ENCODE measurements around the gene CAPN14. TPM values are rescaled to one million over a fixed set of nuclear protein-coding genes. Genes with fewer than 3 reads are reported as not detected.

CAPN14 gene
- total and polyA plus RNA-seq, 8 donors: 0.20 to 0.38 (median 0.25) TPM

DNA sequence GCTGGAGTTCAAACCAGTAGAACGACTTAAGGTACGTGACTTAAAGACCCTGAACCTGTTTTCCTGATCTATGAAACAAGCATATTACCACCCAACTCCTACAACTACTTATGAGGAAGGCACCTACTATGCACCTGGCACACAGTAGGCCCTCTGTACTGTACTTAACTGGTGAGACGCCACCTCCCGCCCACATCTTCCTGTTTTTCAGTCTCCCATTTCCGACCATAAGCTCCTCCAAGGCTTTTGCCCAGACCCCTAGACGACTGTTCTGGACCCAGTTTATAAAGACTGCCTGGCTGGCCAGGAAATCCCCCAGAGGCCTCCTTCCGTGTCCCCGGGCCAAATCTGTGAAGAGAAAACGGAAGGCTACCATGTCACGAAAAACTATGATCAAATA lies 80.6 kb downstream of the CAPN14 start:
- no peak for TF ChIP-seq CTCF (IDR thresholded peaks at IDR 0.05)
- peaks cover 34 to 63% of the 10 kb centered on the region in 2 donors for H3K27me3 ChIP-seq

GRCh38 chr2:31136000-31136399 lies 81.3 kb downstream of the CAPN14 start:
- Histone ChIP-seq H3K27me3 (peaks cover 34 to 63% of the 10 kb centered on the region in 2 donors), H3K9me3 (no peaks in the 10 kb centered on the region), H3K27ac (no peak overlapping the region), H3K4me3 (no peak overlapping the region), H3K4me1 (peaks cover 7 to 21% of the 10 kb centered on the region in 2 donors), H3K36me3 (no peaks in the 10 kb centered on the region)
- no peak for ATAC-seq
- no peak for DNase-seq
- no peak for TF ChIP-seq CTCF (IDR thresholded peaks at IDR 0.05)
- intact Hi-C loops (cut with DNase I): no loop called here

More for the DNA sequence above, 80.6 kb downstream of the CAPN14 start:
- Histone ChIP-seq H3K27ac (no peak overlapping the region), H3K4me1 (peaks cover 7 to 21% of the 10 kb centered on the region in 2 donors), H3K9me3 (no peaks in the 10 kb centered on the region), H3K36me3 (no peaks in the 10 kb centered on the region), H3K4me3 (peak overlapping the region in 1 of 2 donors; percentile 46)
- no peak for DNase-seq
- ATAC-seq: no peak
- intact Hi-C loops (cut with DNase I): no loop called here

GRCh38 chr2:31134480-31134879 lies 82.8 kb downstream of the CAPN14 start:
- H3K27ac ChIP-seq: no peak overlapping the region
- ATAC-seq: no peak
- no peak for TF ChIP-seq CTCF (IDR thresholded peaks at IDR 0.05)
- peaks cover 34 to 57% of the 10 kb centered on the region in 2 donors for H3K27me3 ChIP-seq
- no peaks in the 10 kb centered on the region for H3K9me3 ChIP-seq
- H3K4me1 ChIP-seq: peaks cover 7 to 21% of the 10 kb centered on the region in 2 donors
- DNase-seq: no peak
- H3K4me3 ChIP-seq: no peak overlapping the region
- H3K36me3 ChIP-seq: no peaks in the 10 kb centered on the region
- intact Hi-C loops (cut with DNase I): no loop called here

- ATAC-seq: no peak
- no peak for TF ChIP-seq CTCF (IDR thresholded peaks at IDR 0.05)
- intact Hi-C loops (cut with DNase I): no loop called here
- Histone ChIP-seq H3K4me3 (no peak overlapping the region), H3K36me3 (no peaks in the 10 kb centered on the region), H3K4me1 (peaks cover 3 to 12% of the 10 kb centered on the region in 2 donors), H3K9me3 (no peaks in the 10 kb centered on the region), H3K27ac (no peak overlapping the region), H3K27me3 (peaks cover 24 to 40% of the 10 kb centered on the region in 2 donors)
- no peak for DNase-seq
These were observed 84.5 kb downstream of the CAPN14 start for GRCh38 chr2:31132786-31133185.

DNA sequence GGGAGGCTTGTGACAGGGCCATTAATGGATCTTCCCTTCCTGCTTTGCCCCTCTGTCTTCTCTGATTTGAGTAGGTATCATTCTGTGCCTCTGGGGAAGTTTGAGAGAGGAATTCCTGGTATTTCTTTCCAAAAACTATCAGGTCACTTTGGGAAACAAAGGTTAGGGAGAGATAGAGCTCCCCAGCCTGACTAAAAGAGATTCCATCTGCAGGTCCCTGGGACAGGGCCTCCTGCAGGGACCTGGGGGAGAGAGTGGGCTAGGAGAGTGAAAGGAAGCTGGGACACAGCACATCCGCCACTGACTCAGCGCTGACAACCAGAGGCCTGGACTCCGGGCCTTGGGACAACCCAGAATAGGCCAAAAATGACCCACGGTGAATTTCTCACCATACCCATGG lies 85.4 kb downstream of the CAPN14 start:
- no peak for TF ChIP-seq CTCF (IDR thresholded peaks at IDR 0.05)
- DNase-seq (no peak), ATAC-seq (no peak)
- Histone ChIP-seq H3K36me3 (no peaks in the 10 kb centered on the region), H3K9me3 (no peaks in the 10 kb centered on the region), H3K27me3 (peaks cover 15 to 31% of the 10 kb centered on the region in 2 donors), H3K4me3 (no peak overlapping the region), H3K27ac (no peak overlapping the region), H3K4me1 (peaks cover 0 to 2% of the 10 kb centered on the region in 2 donors)
- intact Hi-C loops (cut with DNase I): no loop called here

All from left lung (tissue), 10 donors.